CD4-positive, alpha-beta T cell (primary cell): ENCODE data around the gene CT83. TPM values are rescaled to one million over a fixed set of nuclear protein-coding genes. Genes with fewer than 3 reads are reported as not detected.

Experiments used
- ATAC-seq: fragments of 200-7000 bp; cut with Tn5 transposase; one replicate; pipeline ENCODE4 v1.10.0; 2022; ENCODE audit warnings: mild to moderate bottlenecking; ENCODE audit not compliant: poor library complexity
- CTCF ChIA-PET: fragments of 350-600 bp; sonication (Branson Sonifier 250); formaldehyde crosslinking; loops from one replicate; lab custom pipeline; 2021; ENCODE audit warnings: antibody characterized with exemption, inconsistent platforms; lab: Charles Lee
- POLR2A ChIA-PET: fragments of 350-600 bp; sonication (Branson Sonifier 250); formaldehyde crosslinking; loops from one replicate; lab custom pipeline; 2021; ENCODE audit warnings: antibody characterized with exemption, inconsistent platforms; lab: Charles Lee
- DNase-seq, 14 experiments: peaks; one replicate each; pipeline ENCODE4 v3.0.0-alpha.2; 2013 to 2020; ENCODE audit warnings: mixed read lengths in 2 of 14
- H3K27ac ChIP-seq, 2 donors: one replicate each; pipeline versions ENCODE4 v1.5.1 to v1.7.0; 2013; ENCODE audit warnings: low read length in 2 of 2, low read depth in 1 of 2, mild to moderate bottlenecking in 1 of 2
- H3K27me3 ChIP-seq, 2 experiments: 1 replicate in 1 of 2; 2 replicates in 1 of 2; pipeline versions ENCODE4 v1.6.1 to v1.7.0; 2013; ENCODE audit warnings: low read length in 2 of 2, control low read depth in 1 of 2, mild to moderate bottlenecking in 1 of 2, moderate library complexity in 1 of 2; ENCODE audit not compliant: insufficient read depth in 2 of 2, control insufficient read depth in 1 of 2
- H3K36me3 ChIP-seq: one replicate; pipeline ENCODE4 v1.6.1; 2013; ENCODE audit warnings: low read length, control low read depth; ENCODE audit not compliant: insufficient read depth
- H3K4me1 ChIP-seq: one replicate; pipeline ENCODE4 v1.6.1; 2013; ENCODE audit warnings: low read length, control low read depth; ENCODE audit not compliant: insufficient read depth
- H3K4me3 ChIP-seq: one replicate; pipeline ENCODE4 v1.5.1; 2013; ENCODE audit warnings: mild to moderate bottlenecking, low read length, moderate library complexity
- H3K9me3 ChIP-seq, 2 experiments: 1 replicate in 1 of 2; 2 replicates in 1 of 2; pipeline versions ENCODE4 v1.6.1 to v1.7.0; 2013; ENCODE audit warnings: low read length in 2 of 2, mild to moderate bottlenecking in 2 of 2, control low read depth in 1 of 2, moderate library complexity in 1 of 2; ENCODE audit not compliant: control insufficient read depth in 1 of 2, insufficient read depth in 1 of 2
- H3K27ac Mint-ChIP-seq: one replicate; pipeline ENCODE4 v1.8.0; 2020; ENCODE audit warnings: mixed read lengths
- H3K27me3 Mint-ChIP-seq: one replicate; pipeline ENCODE4 v1.8.0; 2021; ENCODE audit warnings: mixed read lengths
- H3K36me3 Mint-ChIP-seq: one replicate; pipeline ENCODE4 v1.8.0; 2021; ENCODE audit warnings: low read depth, mixed read lengths
- H3K4me1 Mint-ChIP-seq: one replicate; pipeline ENCODE4 v1.8.0; 2021; ENCODE audit warnings: low read depth, mixed read lengths
- H3K4me3 Mint-ChIP-seq: one replicate; pipeline ENCODE4 v1.8.0; 2020; ENCODE audit warnings: mild to moderate bottlenecking, mixed read lengths
- H3K9me3 Mint-ChIP-seq: one replicate; pipeline ENCODE4 v1.8.0; 2020; ENCODE audit warnings: mixed read lengths
- intact Hi-C, 2 experiments: fragments of 100-400 bp; cut with DNase I in 1 of 2; cut with micrococcal nuclease in 1 of 2; formaldehyde crosslinking; loops; one replicate each; pipeline versions ENCODE4 v1.15.1 to v1.9.0; 2023 to 2025; cut with DNase I, micrococcal nuclease
- total RNA-seq, 174 experiments: library from RNA in 2 of 174; stranded (reverse) in 2 of 174; gene quantifications; one replicate each; pipeline ENCODE4 v1.2.3 and lab custom pipeline; 2021 to 2026
- TF ChIP-seq, protein P1 (sequence below): fragments of 200-600 bp; IDR thresholded peaks from one replicate; pipeline ENCODE4 v1.8.0; 2022; ENCODE audit warnings: antibody characterized with exemption, mild to moderate bottlenecking

CT83 gene
- total RNA-seq, 2 experiments from 2014 or later, result not detected

- no peak for DNase-seq
- Mint-ChIP-seq H3K9me3 (no peaks in the 10 kb centered on the region), H3K36me3 (no peaks in the 10 kb centered on the region), H3K4me3 (no peak overlapping the region), H3K4me1 (no peaks in the 10 kb centered on the region), H3K27ac (no peak overlapping the region), H3K27me3 (no peaks in the 10 kb centered on the region)
- TF ChIP-seq, protein P1, sequence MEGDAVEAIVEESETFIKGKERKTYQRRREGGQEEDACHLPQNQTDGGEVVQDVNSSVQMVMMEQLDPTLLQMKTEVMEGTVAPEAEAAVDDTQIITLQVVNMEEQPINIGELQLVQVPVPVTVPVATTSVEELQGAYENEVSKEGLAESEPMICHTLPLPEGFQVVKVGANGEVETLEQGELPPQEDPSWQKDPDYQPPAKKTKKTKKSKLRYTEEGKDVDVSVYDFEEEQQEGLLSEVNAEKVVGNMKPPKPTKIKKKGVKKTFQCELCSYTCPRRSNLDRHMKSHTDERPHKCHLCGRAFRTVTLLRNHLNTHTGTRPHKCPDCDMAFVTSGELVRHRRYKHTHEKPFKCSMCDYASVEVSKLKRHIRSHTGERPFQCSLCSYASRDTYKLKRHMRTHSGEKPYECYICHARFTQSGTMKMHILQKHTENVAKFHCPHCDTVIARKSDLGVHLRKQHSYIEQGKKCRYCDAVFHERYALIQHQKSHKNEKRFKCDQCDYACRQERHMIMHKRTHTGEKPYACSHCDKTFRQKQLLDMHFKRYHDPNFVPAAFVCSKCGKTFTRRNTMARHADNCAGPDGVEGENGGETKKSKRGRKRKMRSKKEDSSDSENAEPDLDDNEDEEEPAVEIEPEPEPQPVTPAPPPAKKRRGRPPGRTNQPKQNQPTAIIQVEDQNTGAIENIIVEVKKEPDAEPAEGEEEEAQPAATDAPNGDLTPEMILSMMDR, result no peak
- Histone ChIP-seq H3K36me3 (no peaks in the 10 kb centered on the region), H3K27ac (no peak overlapping the region), H3K9me3 (no peaks in the 10 kb centered on the region), H3K27me3 (no peaks in the 10 kb centered on the region), H3K4me3 (no peak overlapping the region), H3K4me1 (no peaks in the 10 kb centered on the region)
- no peak for ATAC-seq
- intact Hi-C loops, result no loop called here
- POLR2A ChIA-PET, result no interaction called here
- CTCF ChIA-PET, result no interaction called here
Observed at GRCh38 chrX:116417968-116418367, 44.8 kb downstream of the CT83 start.

- TF ChIP-seq, protein P1, result no peak
- H3K27me3 ChIP-seq, result no peaks in the 10 kb centered on the region
- CTCF ChIA-PET, result no interaction called here
- POLR2A ChIA-PET, result no interaction called here
- Mint-ChIP-seq H3K36me3 (no peaks in the 10 kb centered on the region), H3K27me3 (no peaks in the 10 kb centered on the region), H3K4me3 (no peak overlapping the region), H3K27ac (no peak overlapping the region), H3K9me3 (no peaks in the 10 kb centered on the region), H3K4me1 (no peaks in the 10 kb centered on the region)
- intact Hi-C loops, result no loop called here
- H3K27ac ChIP-seq, result no peak overlapping the region
- H3K4me1 ChIP-seq, result no peaks in the 10 kb centered on the region
- DNase-seq (no peak), ATAC-seq (no peak)
- no peak overlapping the region for H3K4me3 ChIP-seq
- no peaks in the 10 kb centered on the region for H3K9me3 ChIP-seq
- H3K36me3 ChIP-seq, result no peaks in the 10 kb centered on the region
Observed at GRCh38 chrX:116417214-116417613, 45.6 kb downstream of the CT83 start.

GRCh38 chrX:116413273-116413672 lies 49.5 kb downstream of the CT83 start:
- no peaks in the 10 kb centered on the region for H3K9me3 Mint-ChIP-seq
- no peak overlapping the region for H3K4me3 Mint-ChIP-seq
- no peaks in the 10 kb centered on the region for H3K27me3 Mint-ChIP-seq
- H3K4me1 ChIP-seq, result no peaks in the 10 kb centered on the region
- H3K9me3 ChIP-seq, result no peaks in the 10 kb centered on the region
- H3K27ac ChIP-seq, result no peak overlapping the region
- H3K27me3 ChIP-seq, result no peaks in the 10 kb centered on the region
- H3K4me1 Mint-ChIP-seq, result no peaks in the 10 kb centered on the region
- no peak overlapping the region for H3K27ac Mint-ChIP-seq
- POLR2A ChIA-PET, result no interaction called here
- intact Hi-C loops, result no loop called here
- CTCF ChIA-PET, result no interaction called here
- no peaks in the 10 kb centered on the region for H3K36me3 ChIP-seq
- ATAC-seq (no peak), DNase-seq (no peak)
- TF ChIP-seq, protein P1, result no peak
- no peak overlapping the region for H3K4me3 ChIP-seq
- no peaks in the 10 kb centered on the region for H3K36me3 Mint-ChIP-seq

Other genes with a start within 250 kb of the CT83 start
- gene SLC6A14, start 26.4 kb downstream of the CT83 start, total RNA-seq, result not detected